Esophagus squamous epithelium (tissue), 4 donors: ENCODE measurements around the gene PACS2.

Experiments used
- POLR2A ChIP-seq, 4 donors: fragments of 450-650 bp; IDR thresholded peaks; one replicate each; pipeline ENCODE4 v1.6.1; 2017; ENCODE audit warnings: antibody characterized with exemption in 4 of 4, mild to moderate bottlenecking in 4 of 4, moderate library complexity in 3 of 4
- TF ChIP-seq, protein P1 (sequence below), 6 experiments: fragments of 450-650 bp in 4 of 6; fragments of 200-600 bp in 2 of 6; sonication (generic) in 2 of 6; IDR thresholded peaks; one replicate each; pipeline ENCODE4 v1.5.1; 2016 to 2019; ENCODE audit warnings: antibody characterized with exemption in 6 of 6, mild to moderate bottlenecking in 4 of 6, moderate library complexity in 4 of 6

DNA sequence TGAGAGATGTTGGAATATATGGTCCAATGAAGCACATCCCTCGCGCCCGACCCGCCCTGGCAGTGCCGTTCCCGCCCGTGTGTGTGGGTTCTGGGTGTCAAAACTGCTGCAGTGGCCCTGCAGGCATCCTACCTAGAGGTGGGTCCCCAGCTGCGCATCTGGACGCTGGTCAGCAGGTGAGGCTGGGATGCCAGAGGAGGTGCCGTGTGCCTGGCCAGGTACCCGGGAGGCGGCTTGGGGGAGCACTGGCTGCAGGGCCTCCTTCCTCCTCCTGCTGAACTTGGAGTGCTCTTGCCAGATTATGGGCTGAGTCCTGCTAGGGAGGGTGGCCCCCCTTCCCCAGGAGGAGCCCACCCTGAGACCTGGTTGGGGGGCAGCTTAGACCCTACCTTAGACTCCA is 110.3 kb downstream of the PACS2 start:
- TF ChIP-seq, protein P1, sequence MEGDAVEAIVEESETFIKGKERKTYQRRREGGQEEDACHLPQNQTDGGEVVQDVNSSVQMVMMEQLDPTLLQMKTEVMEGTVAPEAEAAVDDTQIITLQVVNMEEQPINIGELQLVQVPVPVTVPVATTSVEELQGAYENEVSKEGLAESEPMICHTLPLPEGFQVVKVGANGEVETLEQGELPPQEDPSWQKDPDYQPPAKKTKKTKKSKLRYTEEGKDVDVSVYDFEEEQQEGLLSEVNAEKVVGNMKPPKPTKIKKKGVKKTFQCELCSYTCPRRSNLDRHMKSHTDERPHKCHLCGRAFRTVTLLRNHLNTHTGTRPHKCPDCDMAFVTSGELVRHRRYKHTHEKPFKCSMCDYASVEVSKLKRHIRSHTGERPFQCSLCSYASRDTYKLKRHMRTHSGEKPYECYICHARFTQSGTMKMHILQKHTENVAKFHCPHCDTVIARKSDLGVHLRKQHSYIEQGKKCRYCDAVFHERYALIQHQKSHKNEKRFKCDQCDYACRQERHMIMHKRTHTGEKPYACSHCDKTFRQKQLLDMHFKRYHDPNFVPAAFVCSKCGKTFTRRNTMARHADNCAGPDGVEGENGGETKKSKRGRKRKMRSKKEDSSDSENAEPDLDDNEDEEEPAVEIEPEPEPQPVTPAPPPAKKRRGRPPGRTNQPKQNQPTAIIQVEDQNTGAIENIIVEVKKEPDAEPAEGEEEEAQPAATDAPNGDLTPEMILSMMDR (IDR thresholded peaks at IDR 0.05), result no peak
- TF ChIP-seq POLR2A (IDR thresholded peaks at IDR 0.05), result no peak
